ENCODE measurements around the gene FAM83E. TPM values are rescaled to one million over a fixed set of nuclear protein-coding genes. Genes with fewer than 3 reads are reported as not detected.

Gene FAM83E
- total RNA-seq, 1 donor from 2014 or later: not detected

GRCh38 chr19:48629599-48630295 is 14.9 kb upstream of the FAM83E start:
- no peak for DNase-seq (ENCODE audit: extremely low read depth, low read depth, low spot score)

DNA sequence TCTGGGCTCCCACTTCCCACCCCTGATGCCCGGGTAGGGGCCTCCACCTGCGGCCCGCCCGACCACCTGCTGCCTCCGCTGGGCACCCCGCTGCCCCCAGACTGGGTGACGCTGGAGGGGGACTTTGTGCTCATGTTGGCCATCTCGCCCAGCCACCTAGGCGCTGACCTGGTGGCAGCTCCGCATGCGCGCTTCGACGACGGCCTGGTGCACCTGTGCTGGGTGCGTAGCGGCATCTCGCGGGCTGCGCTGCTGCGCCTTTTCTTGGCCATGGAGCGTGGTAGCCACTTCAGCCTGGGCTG is 14.4 kb upstream of the FAM83E start:
- DNase-seq (ENCODE audit: extremely low read depth, low read depth, low spot score): no peak

DNA sequence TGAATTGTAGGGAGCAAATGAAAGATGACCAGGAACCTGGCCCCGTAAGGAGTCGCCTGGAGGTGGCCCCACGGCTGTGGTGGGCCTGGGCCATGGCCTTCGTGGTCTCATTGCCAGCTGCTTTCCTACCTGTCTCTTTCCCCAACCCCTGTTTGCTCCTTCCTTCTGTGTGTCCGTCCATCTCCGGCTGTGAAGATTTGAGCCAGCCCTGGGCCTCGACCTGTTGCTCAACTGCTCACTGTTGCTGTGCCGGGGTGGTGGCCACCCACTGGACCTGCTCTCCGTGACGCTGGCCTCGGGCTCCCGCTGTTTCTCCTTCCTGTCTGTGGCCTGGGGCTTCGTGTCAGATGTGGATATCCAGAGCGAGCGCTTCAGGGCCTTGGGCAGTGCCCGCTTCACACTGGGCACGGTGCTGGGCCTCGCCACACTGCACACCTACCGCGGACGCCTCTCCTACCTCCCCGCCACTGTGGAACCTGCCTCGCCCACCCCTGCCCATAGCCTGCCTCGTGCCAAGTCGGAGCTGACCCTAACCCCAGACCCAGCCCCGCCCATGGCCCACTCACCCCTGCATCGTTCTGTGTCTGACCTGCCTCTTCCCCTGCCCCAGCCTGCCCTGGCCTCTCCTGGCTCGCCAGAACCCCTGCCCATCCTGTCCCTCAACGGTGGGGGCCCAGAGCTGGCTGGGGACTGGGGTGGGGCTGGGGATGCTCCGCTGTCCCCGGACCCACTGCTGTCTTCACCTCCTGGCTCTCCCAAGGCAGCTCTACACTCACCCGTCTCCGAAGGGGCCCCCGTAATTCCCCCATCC is 13.8 kb upstream of the FAM83E start:
- DNase-seq (ENCODE audit: extremely low read depth, low read depth, low spot score): no peak

- DNase-seq (ENCODE audit: extremely low read depth, low read depth, low spot score): no peak
These were observed 13.0 kb upstream of the FAM83E start for GRCh38 chr19:48627865-48628314.

DNA sequence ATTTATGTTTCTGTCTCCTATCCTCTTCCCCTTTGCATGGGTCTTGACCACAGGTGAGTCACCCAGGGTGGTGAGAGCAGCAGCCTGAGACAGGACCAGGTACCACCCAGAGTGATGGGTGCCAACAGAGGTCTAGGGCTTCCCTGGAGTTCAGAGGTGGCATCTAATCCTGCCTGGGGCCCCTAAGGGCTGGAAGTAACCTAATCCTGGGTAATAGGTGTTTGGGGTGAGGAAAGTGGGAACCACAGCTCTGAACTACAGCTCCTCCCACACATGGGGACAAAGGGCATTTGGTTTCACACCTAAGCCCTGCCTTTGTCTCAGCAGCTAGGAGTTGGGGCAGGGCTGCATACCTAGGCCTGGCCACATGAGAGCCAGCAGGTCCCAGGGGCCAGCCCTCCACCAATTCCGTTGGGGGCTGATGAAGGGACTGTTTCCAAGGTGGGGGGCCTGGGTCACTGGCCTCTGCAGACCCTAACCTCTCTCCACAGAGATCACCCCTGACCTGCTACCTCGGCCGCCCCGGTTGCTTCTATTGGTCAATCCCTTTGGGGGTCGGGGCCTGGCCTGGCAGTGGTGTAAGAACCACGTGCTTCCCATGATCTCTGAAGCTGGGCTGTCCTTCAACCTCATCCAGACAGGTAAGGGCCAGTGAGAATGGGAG is 12.5 kb upstream of the FAM83E start:
- no peak for DNase-seq (ENCODE audit: extremely low read depth, low read depth, low spot score)

- DNase-seq (ENCODE audit: extremely low read depth, low read depth, low spot score): no peak
These were observed 11.0 kb upstream of the FAM83E start for GRCh38 chr19:48625891-48626327.

DNA sequence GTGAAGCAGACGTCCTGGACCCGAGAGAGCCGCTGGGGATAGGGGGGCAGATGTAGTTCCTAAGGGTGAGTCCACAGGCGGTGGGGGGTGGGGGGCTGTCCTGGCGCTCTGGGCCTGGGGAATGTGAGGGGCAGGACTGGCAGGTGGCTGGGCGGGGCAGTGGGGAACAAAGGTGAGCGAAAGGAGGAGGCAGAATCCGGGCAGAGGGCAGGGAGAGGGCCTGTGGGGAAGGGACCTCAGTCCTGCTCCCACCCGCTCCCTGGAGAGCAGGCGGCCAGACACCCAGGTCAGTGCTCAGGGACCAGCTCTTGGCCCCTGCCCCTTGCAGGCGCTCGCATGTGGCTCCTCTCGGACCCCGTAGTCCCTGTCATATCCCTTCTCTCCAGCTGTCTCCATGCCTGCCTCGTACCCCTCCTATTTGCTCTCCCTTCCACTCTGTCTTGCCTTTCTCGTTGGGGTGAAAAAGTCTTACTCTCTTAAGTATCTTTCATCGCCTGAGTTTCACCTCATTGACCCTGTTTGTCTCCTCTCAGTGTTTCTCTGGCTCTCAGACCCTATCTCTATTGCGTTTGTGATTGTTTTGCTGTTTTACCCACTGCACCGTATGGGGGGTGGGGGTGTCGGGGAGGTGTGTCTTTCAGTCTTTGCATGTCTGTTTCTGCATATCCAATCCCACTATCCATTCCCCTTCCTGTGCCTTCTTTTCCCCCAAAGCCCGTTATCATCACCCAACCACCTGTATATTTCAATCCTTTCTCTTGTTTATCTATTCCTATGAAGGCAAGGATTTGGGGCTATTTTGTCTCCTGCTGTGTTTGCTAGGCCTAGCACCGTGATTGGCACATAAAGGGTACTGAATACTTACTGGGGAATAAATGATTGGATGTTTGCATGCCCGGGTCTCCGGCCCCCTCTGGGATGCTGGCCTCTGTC is 10.2 kb upstream of the FAM83E start:
- no peak for DNase-seq (ENCODE audit: extremely low read depth, low read depth, low spot score)

DNA sequence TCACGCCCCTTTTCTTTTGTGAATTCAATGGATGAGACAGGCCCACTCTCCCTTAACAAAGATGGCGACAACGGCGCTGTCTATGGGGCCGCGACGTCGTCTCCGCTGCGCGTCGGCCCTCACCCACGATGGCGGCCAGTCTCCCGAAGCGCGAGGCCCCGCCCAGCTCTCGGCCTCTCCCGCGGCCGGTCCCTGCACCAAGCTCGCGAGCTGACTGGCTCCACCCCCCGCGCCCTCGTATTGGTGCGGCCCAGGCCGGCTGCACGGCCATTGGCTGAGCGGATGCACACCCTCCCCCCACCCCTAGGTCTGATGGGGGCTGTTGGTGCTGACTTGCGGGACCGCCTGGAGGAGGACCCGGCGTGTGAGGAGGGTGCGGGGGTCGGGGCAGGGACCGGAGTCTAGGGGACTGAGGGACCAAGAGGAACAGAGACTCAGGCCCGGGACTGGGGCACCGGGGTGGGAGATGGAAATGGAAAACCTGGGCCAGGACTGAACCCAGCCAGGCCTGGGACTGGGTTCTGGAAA is 9.3 kb upstream of the FAM83E start:
- DNase-seq (ENCODE audit: extremely low read depth, low read depth, low spot score): no peak

GRCh38 chr19:48623556-48624066 is 8.7 kb upstream of the FAM83E start:
- DNase-seq (ENCODE audit: extremely low read depth, low read depth, low spot score): no peak

DNA sequence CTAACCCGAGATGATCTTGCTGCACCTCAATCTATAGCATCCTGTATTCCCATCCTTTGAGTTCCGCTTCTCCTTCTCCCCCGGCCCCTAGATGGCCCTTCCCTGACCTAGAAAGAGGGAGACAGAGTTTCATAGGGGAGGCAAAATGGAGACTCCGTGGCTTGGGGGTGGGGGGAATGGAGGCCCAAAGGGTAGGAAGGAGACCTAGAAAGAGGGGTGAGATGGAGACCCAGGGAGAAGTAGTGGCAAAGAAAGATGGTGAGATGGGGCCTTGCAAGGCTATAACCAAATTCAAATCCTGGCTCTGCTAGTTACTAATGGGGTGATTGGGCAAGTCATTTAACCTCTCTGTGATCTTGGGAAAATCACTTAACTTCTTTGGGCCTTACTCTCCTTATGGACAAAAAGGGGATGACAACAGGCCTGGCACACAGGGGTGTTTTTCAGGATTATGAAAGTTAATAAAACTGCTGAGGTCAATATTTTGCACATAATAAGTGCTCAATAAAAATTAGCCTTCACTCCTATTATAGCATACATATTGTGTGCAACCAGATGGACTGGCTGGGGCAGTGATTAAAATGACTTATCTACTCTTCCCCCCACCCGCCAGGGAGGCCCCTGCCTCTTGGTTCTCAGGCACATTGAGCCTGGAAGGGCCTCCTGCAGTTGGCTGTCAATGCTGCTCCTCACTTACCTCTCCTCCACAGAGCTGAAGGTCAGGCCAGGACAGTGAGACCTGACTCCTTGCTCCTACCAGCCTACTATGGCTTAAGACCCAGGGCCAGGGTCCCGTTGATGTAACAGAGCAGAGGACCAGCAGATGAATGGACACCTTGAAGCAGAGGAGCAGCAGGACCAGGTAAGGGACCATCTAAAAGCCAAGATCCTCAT is 5.1 kb upstream of the FAM83E start:
- no peak for DNase-seq (ENCODE audit: extremely low read depth, low read depth, low spot score)

DNA sequence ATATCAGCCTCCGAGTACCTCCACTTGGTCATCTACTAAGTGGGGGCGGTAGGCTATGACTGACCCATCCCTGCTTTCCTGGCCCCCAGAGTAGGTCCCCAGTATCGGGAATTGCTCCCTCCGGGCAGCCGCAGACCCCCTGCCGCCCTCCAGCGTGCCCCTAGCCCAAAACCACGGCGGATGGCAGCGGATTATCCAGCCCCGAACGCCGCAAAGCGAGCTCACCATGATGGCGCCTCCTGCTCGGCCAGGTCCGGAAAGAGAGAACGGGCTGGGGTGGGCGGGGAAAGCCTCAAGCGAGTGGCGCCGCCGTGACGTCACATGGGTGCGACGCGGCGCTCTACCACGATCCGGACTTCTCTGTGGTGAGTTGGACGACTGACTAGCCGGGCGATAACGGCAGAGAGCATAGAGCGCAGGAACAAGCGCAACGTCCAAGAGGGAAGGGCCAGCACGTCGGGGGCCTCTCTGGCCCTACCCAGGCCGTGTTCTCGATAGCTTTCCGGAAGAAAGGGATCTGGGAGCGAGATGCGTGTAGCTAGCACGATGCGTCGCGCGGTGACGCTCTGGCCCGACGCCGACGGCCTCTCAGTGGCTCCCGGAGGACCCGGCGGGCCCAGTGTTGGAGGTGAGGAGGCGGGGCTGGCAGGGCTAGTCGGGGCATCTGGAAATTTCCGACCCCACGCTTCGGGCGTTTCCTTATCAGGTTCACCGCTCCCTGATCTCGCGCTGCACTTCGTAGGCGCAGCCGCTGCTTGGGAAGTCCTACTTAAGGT is 4.2 kb upstream of the FAM83E start, which contains the start of the genes RPL18 and SPHK2:
Gene RPL18 (minus strand): TSS at position 263 of the 776 bp plus-strand sequence. CDS start 35 bp downstream, at position 228.
Gene SPHK2 (plus strand): TSS at position 591 of the 776 bp plus-strand sequence. CDS start 1,009 bp downstream, outside the sequence.
- DNase-seq (ENCODE audit: extremely low read depth, low read depth, low spot score): peak; percentile 96

DNA sequence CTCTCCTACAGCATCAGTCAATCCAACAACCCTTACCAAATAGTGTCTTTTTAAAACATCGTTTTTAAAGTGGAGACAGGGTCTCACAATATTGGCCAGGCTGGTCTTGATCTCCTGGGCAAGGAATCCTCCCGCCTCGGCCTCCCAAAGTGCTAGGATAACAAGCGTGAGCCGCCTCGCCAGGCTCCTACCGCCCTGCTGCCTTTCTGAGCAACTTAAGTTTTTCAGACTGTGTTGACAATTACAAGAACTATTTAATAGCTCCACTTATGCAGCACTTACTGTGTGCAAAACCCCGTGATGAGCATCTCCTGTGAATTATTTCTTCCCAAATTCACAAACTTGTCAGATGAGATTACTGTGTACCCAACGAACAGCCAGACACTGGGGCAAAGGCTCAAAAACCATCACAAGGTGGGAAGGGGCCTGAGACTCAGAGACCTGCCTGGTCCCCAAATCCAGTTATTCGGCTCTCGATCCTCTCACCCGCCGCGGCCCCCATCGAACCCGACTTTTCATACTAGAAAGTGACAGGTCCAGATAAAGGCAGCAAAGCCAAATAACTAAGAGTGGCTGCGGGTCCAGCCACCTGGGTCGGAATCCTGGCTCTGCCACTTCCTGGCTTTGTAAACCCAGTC is 3.5 kb upstream of the FAM83E start:
- no peak for DNase-seq (ENCODE audit: extremely low read depth, low read depth, low spot score)

GRCh38 chr19:48617146-48617937 is 2.5 kb upstream of the FAM83E start:
- DNase-seq (ENCODE audit: extremely low read depth, low read depth, low spot score): no peak

- DNase-seq (ENCODE audit: extremely low read depth, low read depth, low spot score): no peak
These were observed 1.7 kb upstream of the FAM83E start for GRCh38 chr19:48616491-48617056.

DNA sequence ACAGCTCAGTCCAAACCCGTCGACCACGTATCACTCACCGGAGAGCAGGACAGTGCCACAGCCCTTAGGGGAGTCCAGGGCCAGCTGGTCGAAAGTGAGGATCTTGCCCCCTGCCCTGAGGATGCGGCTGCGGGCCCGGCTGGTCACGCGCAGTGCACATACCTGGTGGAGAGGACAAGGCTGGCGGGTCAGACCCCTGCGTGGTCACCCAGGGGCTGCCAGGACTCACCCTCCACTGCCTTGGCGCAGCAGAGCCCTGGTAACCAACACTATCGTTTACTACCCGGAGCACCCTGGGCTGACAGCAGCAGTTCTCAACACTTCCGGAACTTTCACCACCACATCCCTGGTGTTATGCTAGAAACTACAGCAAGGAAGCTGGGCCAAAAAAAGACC is 1.2 kb upstream of the FAM83E start:
- DNase-seq (ENCODE audit: extremely low read depth, low read depth, low spot score): no peak

GRCh38 chr19:48615231-48616040 is 560 bp upstream of the FAM83E start:
- DNase-seq (ENCODE audit: extremely low read depth, low read depth, low spot score): no peak

All from glomerular endothelial cell (primary cell).